Neural cell (in vitro differentiated cells): ENCODE data around the gene MRPS27. TPM values are rescaled to one million over a fixed set of nuclear protein-coding genes. Genes with fewer than 3 reads are reported as not detected.

Source experiments
- H2AFZ ChIP-seq: fragments of 200-600, 300-800 bp; sonication (generic), shearing (Covaris generic); 2 replicates; pipeline ENCODE4 v1.6.0; 2014; ENCODE audit warnings: low read depth, mild to moderate bottlenecking, antibody characterized with exemption, low read length, moderate library complexity
- H3F3A ChIP-seq: fragments of 200-600 bp; shearing (Covaris generic); 2 replicates; pipeline ENCODE4 v1.6.1; 2016; ENCODE audit warnings: mild to moderate bottlenecking, moderate library complexity, mixed read lengths, antibody characterized with exemption, low read length; ENCODE audit not compliant: insufficient read depth, poor library complexity, severe bottlenecking
- H3K27ac ChIP-seq: fragments of 200-600, 300-800 bp; sonication (generic), shearing (Covaris generic); 2 replicates; pipeline ENCODE4 v1.5.1; 2014; ENCODE audit warnings: mild to moderate bottlenecking, low read length, moderate library complexity
- H3K27me3 ChIP-seq: fragments of 300-800, 200-600 bp; sonication (generic), shearing (Covaris generic); 2 replicates; pipeline ENCODE4 v1.6.0; 2014; ENCODE audit warnings: mild to moderate bottlenecking, low read depth, low read length, moderate library complexity; ENCODE audit not compliant: insufficient read depth
- H3K36me3 ChIP-seq: fragments of 300-800, 200-600 bp; sonication (generic), shearing (Covaris generic); 2 replicates; pipeline ENCODE4 v1.5.1; 2014; ENCODE audit warnings: mild to moderate bottlenecking, antibody characterized with exemption, low read length, moderate library complexity; ENCODE audit not compliant: insufficient read depth
- H3K4me2 ChIP-seq: fragments of 300-800, 200-600 bp; sonication (generic), shearing (Covaris generic); 2 replicates; pipeline ENCODE4 v1.6.0; 2014; ENCODE audit warnings: mild to moderate bottlenecking, low read length
- H3K4me3 ChIP-seq: fragments of 300-800, 200-600 bp; sonication (generic), shearing (Covaris generic); 2 replicates; pipeline ENCODE4 v1.5.1; 2014; ENCODE audit warnings: mild to moderate bottlenecking, low read length, moderate library complexity
- H3K79me2 ChIP-seq: fragments of 200-600 bp; shearing (Covaris generic); replicated peaks from 2 replicates; pipeline ENCODE4 v1.6.0; 2014; ENCODE audit warnings: mild to moderate bottlenecking, low read length, moderate library complexity; ENCODE audit not compliant: insufficient read depth
- H3K9ac ChIP-seq: fragments of 300-800, 200-600 bp; sonication (generic), shearing (Covaris generic); 2 replicates; pipeline ENCODE4 v1.6.1; 2016; ENCODE audit warnings: mild to moderate bottlenecking, low read length, mixed read lengths
- H3K9me2 ChIP-seq: fragments of 200-600 bp; shearing (Covaris generic); 2 replicates; pipeline ENCODE4 v1.6.1; 2016; ENCODE audit warnings: mild to moderate bottlenecking, low read length, mixed read lengths; ENCODE audit not compliant: insufficient read depth
- H3K9me3 ChIP-seq: fragments of 200-600, 300-800 bp; sonication (generic), shearing (Covaris generic); 2 replicates; pipeline ENCODE4 v1.6.1; 2016; ENCODE audit warnings: mild to moderate bottlenecking, mixed run types, low read length, moderate library complexity, mixed read lengths
- H4K20me1 ChIP-seq: fragments of 200-600 bp; shearing (Covaris generic); 2 replicates; pipeline ENCODE4 v1.6.1; 2016; ENCODE audit warnings: mild to moderate bottlenecking, mixed run types; ENCODE audit not compliant: insufficient read depth
- EP300 ChIP-seq: fragments of 450-650 bp; conservative IDR thresholded peaks from 2 replicates; pipeline ENCODE4 v1.6.1; 2014; ENCODE audit warnings: antibody characterized with exemption, mild to moderate bottlenecking, moderate library complexity; ENCODE audit not compliant: poor library complexity, severe bottlenecking
- EZH2 ChIP-seq: fragments of 200-600, 300-800 bp; shearing (Covaris generic), sonication (generic); IDR thresholded peaks from 2 replicates; pipeline ENCODE4 v1.6.1; 2014; ENCODE audit warnings: antibody characterized with exemption, low read length, borderline replicate concordance, mild to moderate bottlenecking; ENCODE audit not compliant: insufficient read depth, poor library complexity, severe bottlenecking
- MXI1 ChIP-seq: fragments of 450-650 bp; conservative IDR thresholded peaks from 2 replicates; pipeline ENCODE4 v1.6.1; 2014; ENCODE audit warnings: antibody characterized with exemption, mild to moderate bottlenecking; ENCODE audit not compliant: poor library complexity, severe bottlenecking
- POLR2AphosphoS5 ChIP-seq: IDR thresholded peaks from 2 replicates; pipeline ENCODE4 v1.6.1; 2012
- RAD21 ChIP-seq: fragments of 450-650 bp; conservative IDR thresholded peaks from 2 replicates; pipeline ENCODE4 v1.6.1; 2014; ENCODE audit warnings: antibody characterized with exemption, mild to moderate bottlenecking, moderate library complexity
- SMC3 ChIP-seq: fragments of 450-650 bp; conservative IDR thresholded peaks from 2 replicates; pipeline ENCODE4 v1.6.1; 2014; ENCODE audit warnings: antibody characterized with exemption, mild to moderate bottlenecking, moderate library complexity; ENCODE audit not compliant: poor library complexity
- TAF1 ChIP-seq: IDR thresholded peaks from 2 replicates; pipeline ENCODE4 v1.6.1; 2012; ENCODE audit warnings: low read depth
- polyA plus RNA-seq: library from polyadenylated mRNA; depleted of rRNA; stranded (reverse); fragments of >200 nt; gene quantifications from 2 replicates; pipeline ENCODE4 v1.2.3, GENCODE V29; 2014
- TF ChIP-seq, protein P1 (sequence below): fragments of 450-650 bp; IDR thresholded peaks from 2 replicates; pipeline ENCODE4 v1.5.1; 2014; ENCODE audit warnings: antibody characterized with exemption, mild to moderate bottlenecking, moderate library complexity; ENCODE audit not compliant: poor library complexity, severe bottlenecking
- TF ChIP-seq, protein P2 (sequence below): IDR thresholded peaks from 2 replicates; pipeline ENCODE4 v1.6.1; 2012; ENCODE audit warnings: borderline replicate concordance

The MRPS27 gene
- polyA plus RNA-seq, 1 donor from 2014 or later, result 36.7 TPM

DNA sequence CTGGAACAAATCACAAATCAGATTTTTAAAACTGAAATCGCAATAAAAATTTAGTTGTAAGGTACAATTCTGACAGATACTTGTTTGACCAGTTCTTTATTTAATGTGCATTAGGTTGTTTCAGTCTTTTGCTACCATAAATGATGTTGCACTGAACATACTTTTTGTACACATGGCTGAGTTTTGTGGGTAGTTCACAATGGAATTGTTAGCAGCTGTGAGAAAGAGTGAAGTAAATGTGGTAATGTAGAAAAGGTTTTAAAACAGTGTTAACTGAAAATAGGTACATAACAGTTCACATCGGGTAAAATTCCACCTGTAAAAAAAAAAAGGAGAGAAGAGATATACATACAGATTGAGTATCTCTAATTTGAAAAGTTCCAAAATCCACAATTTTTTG lies 25.6 kb downstream of the MRPS27 start:
- no peaks in the 10 kb centered on the region for H3K9me2 ChIP-seq
- H3K27me3 ChIP-seq, result no peaks in the 10 kb centered on the region
- H3K4me3 ChIP-seq, result no peak overlapping the region
- no peak overlapping the region for H3K9ac ChIP-seq
- H3K9me3 ChIP-seq, result no peaks in the 10 kb centered on the region
- no peak overlapping the region for H2AFZ ChIP-seq
- H3K27ac ChIP-seq, result no peak overlapping the region
- H4K20me1 ChIP-seq, result no peaks in the 10 kb centered on the region
- H3K36me3 ChIP-seq, result no peaks in the 10 kb centered on the region
- no peaks in the 10 kb centered on the region for H3F3A ChIP-seq
- no peak for TF ChIP-seq RAD21
- no peak for TF ChIP-seq EP300
- TF ChIP-seq TAF1, result no peak
- TF ChIP-seq SMC3, result no peak
- TF ChIP-seq, protein P1, sequence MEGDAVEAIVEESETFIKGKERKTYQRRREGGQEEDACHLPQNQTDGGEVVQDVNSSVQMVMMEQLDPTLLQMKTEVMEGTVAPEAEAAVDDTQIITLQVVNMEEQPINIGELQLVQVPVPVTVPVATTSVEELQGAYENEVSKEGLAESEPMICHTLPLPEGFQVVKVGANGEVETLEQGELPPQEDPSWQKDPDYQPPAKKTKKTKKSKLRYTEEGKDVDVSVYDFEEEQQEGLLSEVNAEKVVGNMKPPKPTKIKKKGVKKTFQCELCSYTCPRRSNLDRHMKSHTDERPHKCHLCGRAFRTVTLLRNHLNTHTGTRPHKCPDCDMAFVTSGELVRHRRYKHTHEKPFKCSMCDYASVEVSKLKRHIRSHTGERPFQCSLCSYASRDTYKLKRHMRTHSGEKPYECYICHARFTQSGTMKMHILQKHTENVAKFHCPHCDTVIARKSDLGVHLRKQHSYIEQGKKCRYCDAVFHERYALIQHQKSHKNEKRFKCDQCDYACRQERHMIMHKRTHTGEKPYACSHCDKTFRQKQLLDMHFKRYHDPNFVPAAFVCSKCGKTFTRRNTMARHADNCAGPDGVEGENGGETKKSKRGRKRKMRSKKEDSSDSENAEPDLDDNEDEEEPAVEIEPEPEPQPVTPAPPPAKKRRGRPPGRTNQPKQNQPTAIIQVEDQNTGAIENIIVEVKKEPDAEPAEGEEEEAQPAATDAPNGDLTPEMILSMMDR, result no peak
- TF ChIP-seq, protein P2, sequence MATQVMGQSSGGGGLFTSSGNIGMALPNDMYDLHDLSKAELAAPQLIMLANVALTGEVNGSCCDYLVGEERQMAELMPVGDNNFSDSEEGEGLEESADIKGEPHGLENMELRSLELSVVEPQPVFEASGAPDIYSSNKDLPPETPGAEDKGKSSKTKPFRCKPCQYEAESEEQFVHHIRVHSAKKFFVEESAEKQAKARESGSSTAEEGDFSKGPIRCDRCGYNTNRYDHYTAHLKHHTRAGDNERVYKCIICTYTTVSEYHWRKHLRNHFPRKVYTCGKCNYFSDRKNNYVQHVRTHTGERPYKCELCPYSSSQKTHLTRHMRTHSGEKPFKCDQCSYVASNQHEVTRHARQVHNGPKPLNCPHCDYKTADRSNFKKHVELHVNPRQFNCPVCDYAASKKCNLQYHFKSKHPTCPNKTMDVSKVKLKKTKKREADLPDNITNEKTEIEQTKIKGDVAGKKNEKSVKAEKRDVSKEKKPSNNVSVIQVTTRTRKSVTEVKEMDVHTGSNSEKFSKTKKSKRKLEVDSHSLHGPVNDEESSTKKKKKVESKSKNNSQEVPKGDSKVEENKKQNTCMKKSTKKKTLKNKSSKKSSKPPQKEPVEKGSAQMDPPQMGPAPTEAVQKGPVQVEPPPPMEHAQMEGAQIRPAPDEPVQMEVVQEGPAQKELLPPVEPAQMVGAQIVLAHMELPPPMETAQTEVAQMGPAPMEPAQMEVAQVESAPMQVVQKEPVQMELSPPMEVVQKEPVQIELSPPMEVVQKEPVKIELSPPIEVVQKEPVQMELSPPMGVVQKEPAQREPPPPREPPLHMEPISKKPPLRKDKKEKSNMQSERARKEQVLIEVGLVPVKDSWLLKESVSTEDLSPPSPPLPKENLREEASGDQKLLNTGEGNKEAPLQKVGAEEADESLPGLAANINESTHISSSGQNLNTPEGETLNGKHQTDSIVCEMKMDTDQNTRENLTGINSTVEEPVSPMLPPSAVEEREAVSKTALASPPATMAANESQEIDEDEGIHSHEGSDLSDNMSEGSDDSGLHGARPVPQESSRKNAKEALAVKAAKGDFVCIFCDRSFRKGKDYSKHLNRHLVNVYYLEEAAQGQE, result no peak
- TF ChIP-seq EZH2, result no peak
- TF ChIP-seq POLR2AphosphoS5, result no peak
- TF ChIP-seq MXI1, result no peak
- H3K4me2 ChIP-seq, result no peak overlapping the region
- no peaks in the 10 kb centered on the region for H3K79me2 ChIP-seq

DNA sequence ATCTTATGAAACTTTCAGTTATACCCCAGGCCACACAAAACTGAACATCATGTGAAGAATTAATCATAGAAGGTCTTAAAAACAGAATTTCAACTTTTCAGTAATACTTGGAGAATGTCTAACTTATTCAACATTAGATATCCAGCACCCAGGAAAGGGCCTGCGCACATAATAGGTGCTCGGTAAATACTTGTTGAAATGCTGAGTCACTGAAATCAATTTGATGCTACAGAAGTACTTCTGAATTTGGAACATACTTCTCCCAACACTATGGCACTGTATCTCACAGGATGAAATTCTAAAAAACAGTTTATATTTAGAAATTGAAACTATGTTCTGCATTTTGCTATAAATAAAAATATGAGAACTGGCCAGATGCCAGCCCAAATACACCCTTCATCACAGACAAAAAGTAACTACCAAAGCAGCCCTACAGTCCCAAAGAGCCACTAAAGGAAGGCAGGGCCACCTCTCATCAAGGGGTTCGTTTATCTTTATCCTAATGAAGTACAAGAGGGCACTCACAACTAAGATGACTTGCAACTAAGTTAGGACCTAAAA lies 26.5 kb downstream of the MRPS27 start:
- Histone ChIP-seq H3F3A (no peaks in the 10 kb centered on the region), H3K27me3 (no peaks in the 10 kb centered on the region), H3K79me2 (no peaks in the 10 kb centered on the region), H3K4me2 (no peak overlapping the region), H3K36me3 (no peaks in the 10 kb centered on the region), H4K20me1 (no peaks in the 10 kb centered on the region), H3K4me3 (no peak overlapping the region), H3K9me3 (no peaks in the 10 kb centered on the region), H3K9me2 (no peaks in the 10 kb centered on the region), H2AFZ (no peak overlapping the region), H3K27ac (no peak overlapping the region), H3K9ac (no peak overlapping the region)
- TF ChIP-seq RAD21 (no peak), TAF1 (no peak), EP300 (no peak), POLR2AphosphoS5 (no peak), SMC3 (no peak), MXI1 (no peak), EZH2 (no peak)
- TF ChIP-seq, protein P2, result no peak
- TF ChIP-seq, protein P1, result no peak
